Activated CD4-positive, CD25-positive, alpha-beta regulatory T cell treated with anti-CD3 and anti-CD28 coated beads, Interleukin-2, amount 50 U/mL, for 24 hours (primary cell): ENCODE measurements around the gene SH3RF3.
A peak's percentile ranks its signal among the peaks of the same experiment; 100 is the strongest.

Source experiments
- ATAC-seq, 2 donors: fragments of 150-1000 bp; cut with Tn5 transposase; one replicate each; pipeline ENCODE4 v1.10.0; 2021; ENCODE audit warnings: mild to moderate bottlenecking in 1 of 2, moderate library complexity in 1 of 2

SH3RF3 gene

DNA sequence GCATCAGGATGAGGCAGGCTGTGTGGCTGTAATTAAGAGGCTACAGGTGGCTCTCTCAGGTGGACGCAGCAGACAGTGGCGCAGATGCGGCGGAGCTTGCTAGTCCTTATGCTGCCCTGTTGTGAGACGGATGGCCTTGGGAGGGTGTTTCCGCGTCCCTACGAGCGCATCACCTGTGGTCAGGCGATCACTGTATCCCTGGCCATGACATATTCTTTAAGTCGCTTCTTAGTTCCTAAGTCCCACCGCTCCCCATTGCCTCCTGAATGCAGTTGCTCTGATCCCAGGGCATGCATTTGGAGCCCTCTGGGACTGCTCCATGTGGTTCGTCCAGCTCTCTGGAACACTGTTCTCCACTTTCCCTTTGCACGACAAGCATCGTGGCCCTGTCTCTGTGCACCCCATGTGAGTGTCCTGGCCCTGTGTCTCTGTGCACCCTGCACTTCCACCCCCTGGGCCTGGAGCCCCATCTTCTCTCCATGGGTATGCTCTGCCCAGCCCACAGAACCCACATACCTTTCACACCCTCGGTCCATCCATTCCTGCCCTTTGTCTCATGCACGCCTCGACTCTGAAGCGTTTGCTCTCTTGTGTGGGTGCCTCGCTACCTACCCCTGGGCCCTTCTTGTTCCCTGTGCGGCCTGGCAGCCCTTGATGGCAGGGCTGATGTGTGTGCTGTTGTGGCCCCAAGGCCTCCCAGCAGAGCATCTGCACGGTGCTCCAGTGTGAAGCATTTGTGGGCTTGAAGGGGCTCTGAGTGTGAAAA is 74.4 kb downstream of the SH3RF3 start:
- ATAC-seq, result no peak

DNA sequence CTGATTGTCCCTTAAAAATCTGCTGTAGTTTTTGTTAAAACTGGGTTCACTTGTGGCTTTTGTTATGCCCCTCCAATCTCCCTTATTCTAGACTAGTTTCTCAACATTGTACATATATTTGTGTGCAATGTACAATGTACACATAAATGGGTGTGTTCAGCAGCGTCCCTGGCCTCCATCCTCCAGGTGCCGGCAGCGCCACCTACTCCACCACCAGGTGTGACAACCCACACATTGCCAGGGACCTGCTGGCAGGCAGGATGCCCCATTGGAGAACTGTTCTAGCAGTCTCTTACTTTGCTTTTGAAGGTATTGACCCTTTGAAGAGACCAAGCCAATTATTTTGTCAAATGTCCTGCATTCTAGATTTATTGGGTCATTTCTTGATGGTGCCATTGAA is 75.4 kb downstream of the SH3RF3 start:
- ATAC-seq, result no peak

DNA sequence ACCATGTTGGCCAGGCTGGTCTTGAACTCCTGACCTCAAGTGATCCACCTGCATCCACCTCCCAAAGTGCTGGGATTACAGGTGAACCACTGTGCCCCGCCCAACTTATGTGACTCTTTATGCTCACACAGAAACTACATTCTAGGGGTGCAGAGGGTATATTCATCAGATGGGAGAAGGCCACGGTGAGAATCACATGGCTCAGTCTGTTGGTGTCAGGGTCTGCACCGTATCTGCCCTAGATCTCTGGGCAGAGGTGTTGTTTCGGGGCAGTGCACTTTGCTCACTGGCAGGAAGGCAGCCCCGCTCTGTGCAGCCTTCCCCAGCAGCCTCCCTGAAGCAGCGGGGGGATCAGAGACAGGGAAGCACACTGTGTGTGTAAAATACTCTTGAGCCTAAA is 76.4 kb downstream of the SH3RF3 start:
- ATAC-seq, result no peak

DNA sequence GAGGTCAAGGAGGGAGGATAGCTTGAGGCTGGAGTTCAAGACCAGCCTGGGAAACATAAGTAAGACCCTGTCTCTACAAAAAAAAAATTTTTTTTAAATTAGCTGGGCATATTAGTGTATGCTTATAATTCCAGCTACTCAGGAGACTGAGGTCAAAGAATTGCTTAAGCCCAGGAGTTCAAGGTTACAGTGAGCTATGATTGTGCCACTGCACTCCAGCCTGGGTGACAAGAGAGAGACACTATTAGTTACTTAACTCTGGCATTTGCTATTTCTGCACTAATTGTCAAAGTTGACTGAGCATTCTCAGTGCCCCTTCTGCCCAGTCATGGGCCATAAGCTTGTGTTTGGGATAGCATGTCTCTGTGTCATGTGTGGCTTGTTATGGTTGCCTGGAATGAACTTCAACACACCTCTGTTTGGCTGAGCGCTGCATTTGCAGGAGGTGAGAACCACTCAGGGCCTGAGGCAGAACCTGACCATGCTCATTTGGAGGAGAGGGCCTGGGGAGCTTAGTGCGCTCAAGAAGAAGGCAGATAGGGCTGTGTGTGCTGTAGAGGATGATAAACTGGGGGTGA is 77.7 kb downstream of the SH3RF3 start:
- no peak for ATAC-seq

DNA sequence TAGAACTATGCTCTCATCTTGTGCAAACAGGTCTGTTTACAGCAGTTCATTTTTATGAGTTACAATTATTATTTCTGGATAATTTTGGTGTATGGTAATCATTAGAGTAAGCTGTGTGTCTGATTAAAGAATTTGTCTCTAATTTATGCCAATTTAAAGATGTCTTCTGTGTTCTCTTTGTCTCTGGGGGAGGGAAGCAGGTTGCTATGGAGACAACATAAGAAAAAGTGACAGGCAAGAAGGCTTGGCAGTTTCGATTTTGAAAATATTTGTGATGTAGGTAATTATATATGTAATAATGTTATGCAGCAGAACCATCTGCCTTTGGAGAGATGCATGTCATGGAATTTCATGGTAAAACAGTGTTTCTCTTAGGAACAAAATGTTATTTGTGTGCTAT is 78.2 kb downstream of the SH3RF3 start:
- ATAC-seq, result no peak

DNA sequence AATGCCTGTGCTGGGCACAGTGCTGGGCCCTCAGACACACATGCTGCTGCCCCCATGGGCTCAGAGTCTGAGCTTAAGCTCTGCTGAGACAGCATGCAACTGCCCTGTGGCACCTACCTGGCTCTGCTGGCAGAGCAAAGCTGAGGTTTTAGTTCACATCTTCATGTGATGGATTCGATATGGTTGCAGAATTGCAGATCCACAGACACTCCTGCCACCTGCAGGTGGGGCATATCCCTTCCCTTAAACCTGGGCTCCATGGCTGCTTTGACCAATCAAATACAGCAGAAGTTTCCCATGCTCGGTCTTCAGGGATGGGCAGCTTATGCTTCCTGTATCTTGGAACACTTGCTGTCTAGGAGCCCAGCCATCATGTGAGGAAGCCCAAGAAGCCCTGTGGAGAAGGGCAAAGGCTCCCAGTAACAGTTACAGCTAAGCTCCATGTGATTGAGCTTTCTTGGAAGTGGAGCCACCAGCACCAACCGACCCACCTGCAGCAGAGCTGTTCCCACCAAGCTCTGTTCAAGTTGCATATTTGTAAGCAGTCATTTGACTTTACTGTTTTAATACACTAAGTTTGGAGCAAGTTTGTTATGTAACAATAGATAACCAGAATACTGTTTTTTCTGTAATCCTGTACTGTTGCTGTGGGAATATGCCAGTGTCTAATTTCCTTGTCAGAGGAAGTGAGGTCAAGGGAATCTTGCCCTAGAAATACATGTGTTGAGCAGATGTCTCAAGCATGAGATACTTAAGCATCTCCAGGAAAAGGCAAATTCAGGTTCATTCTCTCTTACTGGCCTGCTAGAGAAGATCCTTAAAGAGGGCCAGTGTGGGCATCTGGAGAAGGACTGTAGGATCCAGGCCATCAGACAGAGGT is 79.3 kb downstream of the SH3RF3 start:
- no peak for ATAC-seq

DNA sequence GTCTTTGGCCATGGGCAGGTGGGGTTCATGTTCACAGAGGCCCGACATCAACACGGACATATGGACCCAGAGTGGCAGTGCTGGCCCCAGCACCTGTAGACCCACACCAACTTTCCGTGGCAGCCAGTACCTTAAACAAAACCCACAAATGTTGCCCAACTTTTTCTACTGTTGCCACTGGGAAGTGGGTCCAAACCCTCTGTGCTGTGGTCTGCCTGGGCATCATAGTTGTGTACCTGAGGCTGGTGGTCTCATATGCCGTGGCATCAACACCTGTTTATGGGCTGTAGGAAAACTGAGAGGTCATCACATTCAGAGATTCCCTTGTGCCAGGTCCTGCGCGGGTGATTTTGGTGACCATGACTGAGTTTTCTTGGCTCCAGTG is 79.9 kb downstream of the SH3RF3 start:
- ATAC-seq, result no peak

DNA sequence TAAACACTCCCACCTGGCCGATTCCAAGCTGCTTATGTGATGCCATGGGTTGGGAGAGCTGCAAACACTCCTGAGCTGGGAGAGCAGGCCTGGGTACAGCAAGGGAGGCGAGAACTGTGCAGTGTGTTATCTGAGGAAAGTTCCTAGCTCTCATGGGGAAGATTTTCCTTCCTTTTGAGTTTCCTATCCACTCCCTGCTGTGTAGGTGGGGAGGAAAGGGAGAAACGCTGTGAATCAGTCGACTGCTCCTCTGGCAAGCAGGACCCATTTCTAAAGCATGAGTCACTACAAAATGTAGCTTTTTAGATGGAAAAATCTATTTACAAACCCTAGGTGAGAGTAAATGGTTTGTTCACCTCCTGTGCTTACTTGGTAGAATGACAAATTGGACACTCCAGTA is 80.4 kb downstream of the SH3RF3 start:
- no peak for ATAC-seq

DNA sequence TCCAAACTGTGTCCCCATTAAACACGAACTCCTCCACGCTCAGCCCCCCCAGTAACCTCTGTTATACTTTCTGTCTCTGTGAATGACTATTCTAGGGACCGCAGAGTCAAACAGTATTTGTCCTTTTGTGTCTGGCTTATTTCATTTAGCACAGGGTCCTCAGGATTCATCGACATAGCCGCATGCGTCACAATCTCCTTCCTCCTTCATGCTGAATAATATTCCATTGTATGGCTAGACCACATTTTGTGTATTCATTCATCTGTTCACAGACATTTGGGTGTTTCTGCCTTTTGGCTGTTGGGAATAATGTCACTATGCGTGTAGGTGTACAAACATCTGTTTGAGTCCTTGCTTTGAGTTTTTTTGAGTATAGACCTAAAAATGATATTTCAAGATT is 80.9 kb downstream of the SH3RF3 start:
- no peak for ATAC-seq

DNA sequence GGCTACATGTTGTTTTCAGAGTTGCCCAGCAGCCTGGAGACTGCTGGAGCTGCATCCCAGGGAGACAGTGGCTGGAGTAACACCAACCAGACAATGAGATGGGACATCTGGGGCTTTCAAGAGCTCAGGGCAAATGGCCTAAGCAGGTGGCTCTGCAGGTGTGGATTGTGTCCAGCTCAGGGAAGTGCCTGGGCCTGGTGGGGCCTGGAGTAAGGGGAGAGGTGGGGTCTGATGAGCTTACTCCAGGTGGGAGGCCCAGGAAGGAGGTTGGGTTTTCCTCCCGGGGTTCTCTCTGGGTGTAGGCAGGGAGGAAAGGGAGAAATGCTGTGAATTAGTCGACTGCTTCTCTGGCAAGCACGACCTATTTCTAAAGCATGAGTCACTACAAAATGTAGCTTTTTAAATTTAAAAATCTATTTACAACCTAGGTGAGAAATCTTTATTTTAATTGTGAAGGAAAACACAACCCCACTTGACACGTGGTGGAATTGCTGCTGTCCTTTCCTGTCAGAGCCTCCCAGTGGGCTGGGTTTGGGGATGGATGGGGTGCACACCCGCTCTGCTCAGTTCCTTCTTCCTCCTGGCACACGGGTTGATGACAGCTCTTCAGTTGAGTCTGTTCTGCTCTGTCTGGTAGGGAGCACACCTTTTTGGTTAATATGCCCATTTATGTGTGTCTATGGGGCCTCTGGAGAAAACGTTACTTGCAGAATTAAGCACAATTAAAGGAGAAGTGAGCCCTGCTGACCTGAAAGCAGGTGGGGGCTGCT is 81.6 kb downstream of the SH3RF3 start:
- no peak for ATAC-seq

DNA sequence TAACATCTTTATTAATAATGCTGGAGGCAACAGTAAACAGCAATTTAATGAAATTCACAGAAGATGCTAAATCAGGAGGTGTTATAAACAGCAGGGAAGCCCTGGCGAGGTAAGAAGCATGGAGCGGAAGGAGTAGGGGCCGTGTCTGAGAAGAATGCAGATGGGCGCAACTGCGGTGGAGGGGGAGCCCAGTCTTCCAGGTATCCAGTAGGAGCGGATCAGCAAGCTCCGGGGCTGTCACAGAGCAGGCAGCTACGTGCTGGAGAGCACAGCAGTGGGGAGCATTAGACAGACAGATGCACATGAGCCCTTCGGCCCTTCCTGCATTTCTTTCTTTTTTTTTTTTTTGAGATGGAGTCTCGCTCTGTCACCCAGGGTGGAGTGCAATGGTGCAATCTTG is 82.3 kb downstream of the SH3RF3 start:
- ATAC-seq, result no peak

DNA sequence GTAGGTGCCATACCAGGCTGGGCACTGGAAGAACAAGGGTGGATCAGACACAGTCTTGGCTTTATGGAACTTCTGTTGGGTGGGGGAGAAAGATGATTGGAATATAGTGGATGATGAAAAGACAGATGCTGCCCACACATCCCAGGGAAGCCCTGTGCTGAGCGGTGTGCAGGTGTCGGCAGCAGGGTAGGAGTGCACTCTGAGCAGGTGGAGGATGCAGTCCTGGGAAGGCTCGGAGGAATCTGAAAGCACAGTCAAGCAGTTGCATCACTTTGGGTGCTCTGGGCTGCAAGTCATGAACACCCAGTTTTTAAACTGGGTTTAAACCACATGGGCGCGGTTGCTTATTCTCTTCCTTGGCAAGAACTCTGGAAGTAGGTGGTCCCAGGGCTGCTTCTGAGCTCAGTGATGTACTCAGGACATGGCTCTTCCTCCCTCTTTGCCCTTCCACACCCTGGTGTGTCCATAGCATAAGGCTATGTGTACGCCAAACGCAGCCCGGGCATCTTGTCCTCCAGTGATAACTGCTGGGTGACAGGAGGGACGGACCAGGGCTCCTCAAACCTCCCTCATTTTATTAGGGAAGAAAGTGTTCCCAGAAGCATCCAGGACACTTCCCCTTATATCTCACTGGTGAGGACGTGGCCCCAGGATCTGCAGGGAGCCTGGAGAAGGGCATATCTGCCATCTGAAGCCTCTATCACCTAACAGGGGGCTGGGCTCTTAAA is 84.0 kb downstream of the SH3RF3 start:
- no peak for ATAC-seq

DNA sequence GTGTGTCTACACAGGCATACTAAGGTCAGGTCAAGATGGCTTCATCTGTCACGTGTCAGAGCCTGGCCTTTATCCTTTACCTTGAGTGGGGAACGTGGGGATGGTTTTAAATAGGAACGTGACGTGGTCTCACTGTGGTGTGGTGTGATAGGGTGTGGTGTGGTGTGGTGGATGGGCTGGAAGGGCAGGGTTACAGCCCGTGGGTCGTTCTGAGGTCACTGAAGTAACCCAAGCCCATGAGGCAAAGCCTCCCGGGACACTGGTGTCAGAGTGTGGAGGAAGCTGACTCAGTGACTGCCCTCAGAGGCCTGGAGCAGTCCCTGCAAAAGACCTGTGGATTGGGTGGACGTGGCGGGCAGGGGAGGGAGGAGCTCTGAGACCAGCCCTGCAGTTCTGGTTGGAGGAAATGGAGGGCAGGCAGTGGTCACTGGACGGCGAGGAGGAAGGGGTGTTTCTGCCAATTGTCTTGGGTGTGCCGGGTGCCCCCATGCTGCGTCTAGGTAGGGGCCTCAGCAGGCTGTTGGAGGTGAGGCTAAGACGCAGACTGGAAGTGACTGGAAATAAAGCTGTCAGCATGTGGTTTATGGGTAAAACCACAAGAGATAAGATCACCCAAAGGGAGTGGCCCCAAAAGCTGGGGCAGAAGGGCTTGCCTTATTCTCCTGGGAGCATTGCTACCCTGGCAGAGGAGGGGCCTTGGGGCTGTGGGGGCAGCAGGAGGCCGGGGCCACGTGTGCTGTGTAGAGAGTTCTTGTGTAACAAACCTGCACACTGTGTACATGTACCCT is 84.8 kb downstream of the SH3RF3 start:
- ATAC-seq, result peak; percentile 81 to 85

DNA sequence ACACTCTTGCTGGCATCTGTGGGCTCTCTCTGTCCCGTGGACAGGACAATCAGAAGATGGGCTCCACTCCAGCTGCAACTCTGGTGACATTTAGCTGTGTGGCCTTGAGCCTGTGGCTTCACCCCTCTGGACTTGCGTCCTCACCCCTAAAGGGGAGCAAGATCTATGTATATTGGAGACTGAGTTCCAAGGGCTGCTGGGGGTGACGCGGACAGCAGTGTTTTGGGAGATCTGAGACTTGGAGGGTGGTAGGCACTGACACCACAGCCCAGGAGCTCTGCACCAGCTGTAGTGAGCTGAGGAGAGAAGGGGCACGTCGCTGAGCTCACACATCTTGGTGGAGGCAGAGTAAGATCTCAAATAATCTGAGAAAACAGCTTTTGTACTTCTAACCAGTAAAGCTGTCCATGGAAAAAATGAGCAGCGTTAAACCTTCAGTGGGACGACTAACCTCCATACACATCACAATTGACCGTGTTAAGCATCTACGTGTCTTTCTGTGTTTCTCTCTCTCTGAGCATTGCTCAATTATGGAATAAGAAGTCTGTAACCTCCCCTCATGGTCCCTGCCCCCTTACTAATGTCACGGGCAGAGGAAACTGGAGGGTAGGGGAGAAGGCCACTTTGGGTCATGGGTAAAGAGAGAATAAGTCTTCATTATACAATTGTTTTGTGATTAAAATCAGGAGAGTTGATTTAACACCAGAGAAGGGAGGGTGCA is 85.8 kb downstream of the SH3RF3 start:
- ATAC-seq, result peak in 1 of 2 donors; percentile 7

DNA sequence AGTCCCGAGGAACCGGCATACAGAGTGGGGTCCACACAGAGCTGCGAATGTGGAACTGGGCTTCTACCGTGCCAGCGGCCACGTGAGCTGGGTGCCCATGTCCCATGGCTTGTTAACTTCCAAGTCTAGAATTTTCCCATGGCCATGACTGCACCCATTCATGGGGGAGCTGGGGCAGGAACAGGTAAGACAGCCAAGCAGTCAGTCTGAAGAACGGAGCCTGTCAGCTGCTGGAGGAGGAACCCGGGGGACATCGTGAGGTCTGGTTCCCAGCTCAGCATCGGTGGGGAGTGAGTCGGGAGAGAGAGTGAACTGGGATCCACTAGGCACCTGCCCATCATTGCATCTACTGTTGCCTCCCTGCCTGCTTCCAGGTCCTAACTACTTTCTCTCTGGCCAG is 86.9 kb downstream of the SH3RF3 start:
- ATAC-seq, result no peak

DNA sequence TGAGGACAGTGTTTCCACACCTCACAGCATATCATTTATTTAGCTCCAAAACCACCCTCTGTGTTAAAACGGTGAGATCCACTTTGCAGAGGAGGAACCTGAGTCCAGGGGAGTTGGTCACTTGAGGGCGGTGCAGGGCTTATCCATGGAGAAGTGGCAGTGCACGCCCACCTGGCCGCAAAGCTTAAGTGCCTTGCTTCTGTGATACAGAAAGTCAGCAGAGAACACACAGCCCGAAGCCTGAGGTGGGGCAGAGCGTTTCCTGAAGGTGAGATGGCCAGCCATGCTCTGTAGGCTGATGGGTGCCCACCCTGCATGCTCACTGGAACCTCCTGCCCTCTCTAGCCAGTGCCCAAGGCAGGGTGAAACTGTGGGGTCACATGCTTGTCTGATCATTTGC is 87.3 kb downstream of the SH3RF3 start:
- ATAC-seq, result no peak

DNA sequence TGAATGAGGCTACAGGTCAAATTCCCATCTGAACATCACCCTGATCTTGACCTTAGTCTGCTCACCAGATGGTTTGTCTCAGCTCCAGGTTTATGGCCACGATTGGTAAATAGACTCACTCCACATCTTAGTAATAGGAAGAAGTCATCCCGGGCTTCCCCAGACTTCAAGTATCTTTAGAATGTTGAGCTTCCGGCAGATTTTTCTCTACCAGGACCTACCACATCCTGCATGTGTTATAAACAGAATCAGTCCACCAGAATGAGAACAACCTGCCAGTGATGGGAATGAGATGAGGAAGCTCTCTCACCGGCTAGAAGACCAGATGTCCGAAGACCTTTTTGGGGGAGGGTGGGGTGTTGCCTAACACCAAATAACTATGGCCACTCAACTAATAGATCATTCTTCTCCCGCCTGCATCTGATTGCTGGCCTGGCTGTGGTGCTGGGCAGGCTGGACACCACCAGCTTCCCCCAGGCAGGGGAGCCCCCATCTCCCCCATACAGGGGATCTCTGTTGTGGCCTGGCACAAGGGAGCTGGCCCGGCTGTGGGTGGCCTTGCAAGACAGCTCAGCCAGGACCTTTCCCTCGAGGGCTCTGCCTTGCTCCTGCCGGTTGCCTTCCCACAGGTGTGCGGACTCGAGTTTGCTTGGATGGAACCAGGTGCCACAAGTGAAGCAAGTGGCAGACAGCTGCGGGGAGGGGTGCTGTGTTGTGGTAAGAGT is 88.5 kb downstream of the SH3RF3 start:
- ATAC-seq, result no peak

DNA sequence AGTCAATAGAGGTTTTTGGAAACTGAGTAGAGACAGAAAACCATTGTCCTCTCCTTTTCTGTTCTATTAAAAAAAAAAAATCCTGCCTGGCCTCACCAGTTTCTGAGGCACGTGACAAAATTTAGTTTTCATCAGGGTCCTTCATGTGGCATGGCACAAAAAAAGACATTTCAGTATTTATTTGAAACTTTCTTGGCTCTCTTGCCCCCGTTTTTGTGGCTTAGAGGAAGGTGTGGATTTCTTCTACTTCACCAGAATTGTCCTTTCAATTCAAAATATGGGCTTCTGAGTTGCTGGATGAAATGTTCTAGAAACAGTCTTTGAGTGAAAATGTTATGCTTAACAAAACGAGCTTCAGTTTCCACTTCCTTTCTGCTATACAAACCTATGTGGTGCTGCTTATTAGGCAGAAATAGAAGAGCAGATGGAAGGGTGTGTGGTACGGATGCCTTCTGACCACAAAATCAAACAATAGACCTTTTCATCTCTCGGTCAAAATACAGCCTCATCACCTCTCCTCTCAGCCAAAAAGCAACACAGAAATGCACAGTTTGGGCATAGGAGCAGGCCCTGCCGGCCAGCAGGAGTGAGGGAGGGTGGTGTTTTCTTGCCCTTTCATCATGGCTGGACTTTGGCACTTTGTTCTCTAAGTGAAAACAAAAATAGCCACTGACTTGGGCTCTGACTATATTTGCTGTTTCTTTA is 89.2 kb downstream of the SH3RF3 start:
- ATAC-seq, result no peak

DNA sequence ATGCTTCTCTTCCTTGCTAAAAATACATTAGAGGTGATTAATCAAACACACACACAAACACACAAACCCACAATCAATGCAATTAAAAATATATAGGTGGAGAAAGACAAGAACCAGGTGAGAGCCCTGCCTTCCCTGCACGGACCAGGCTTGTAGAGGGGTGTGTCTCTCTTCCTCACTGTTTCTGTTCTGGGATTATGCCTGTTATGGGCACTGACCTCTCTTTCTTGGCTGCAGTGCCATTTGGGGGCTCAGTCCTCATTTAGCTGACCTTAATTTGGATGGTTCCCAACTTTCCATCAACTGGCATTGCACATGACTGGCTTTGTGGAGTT is 89.8 kb downstream of the SH3RF3 start:
- ATAC-seq, result no peak

DNA sequence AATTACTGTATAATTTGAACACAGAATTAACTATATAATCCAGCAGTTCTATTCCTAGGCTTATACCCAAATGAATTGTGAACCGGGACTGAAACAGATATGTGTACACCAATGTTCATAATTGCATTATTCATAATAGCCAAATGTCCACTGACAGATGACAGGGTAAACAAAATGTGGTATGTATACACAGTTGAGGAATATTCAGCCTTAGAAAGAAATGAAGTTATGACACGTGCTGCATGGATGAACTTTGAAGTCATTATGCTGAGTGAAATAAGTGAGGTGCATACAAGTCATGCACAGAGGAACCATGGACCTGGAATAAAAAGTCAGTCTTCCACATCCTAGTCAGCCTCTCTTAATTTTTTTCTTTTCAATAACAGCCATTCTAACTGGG is 91.9 kb downstream of the SH3RF3 start:
- ATAC-seq, result no peak
